IMR-90 (cell line): ENCODE results near the gene SLC8A3. TPM values are rescaled to one million over a fixed set of nuclear protein-coding genes. Genes with fewer than 3 reads are reported as not detected.

ENCODE experiments used
- ATAC-seq: fragments of 200-7000 bp; cut with Tn5 transposase; 2 replicates; pipeline ENCODE4 v1.9.1; 2020; ENCODE audit warnings: low read depth, mild to moderate bottlenecking, moderate library complexity
- BruUV-seq: library from RNA; stranded (reverse); fragments of 400-500 nt; replicated peaks from 2 replicates; lab custom pipeline; 2021; lab: Mats Ljungman, UMichigan
- CTCF ChIA-PET: fragments of 300-600 bp; formaldehyde crosslinking; extraction: SDS; loops from one replicate; lab custom pipeline; 2021; ENCODE audit warnings: antibody characterized with exemption; lab: Yijun Ruan, JAX
- POLR2A ChIA-PET: fragments of 300-600 bp; sonication (Branson Sonifier 250); formaldehyde crosslinking; loops from one replicate; lab custom pipeline; 2022; ENCODE audit warnings: antibody characterized with exemption; ENCODE audit not compliant: unreplicated experiment; lab: Charles Lee
- DNase-seq: peaks from one replicate; pipeline ENCODE4 v3.0.0; 2013
- H2AFZ ChIP-seq: replicated peaks from 2 replicates; pipeline ENCODE3; 2013; ENCODE audit warnings: low read length, mild to moderate bottlenecking; ENCODE audit not compliant: poor library complexity
- H2AK5ac ChIP-seq: 2 replicates; pipeline ENCODE4 v1.6.1; 2013; ENCODE audit warnings: low read depth, low read length, inconsistent platforms
- H2AK9ac ChIP-seq: replicated peaks from 2 replicates; pipeline ENCODE3; 2013; ENCODE audit warnings: mild to moderate bottlenecking, low read depth, low read length, moderate library complexity; ENCODE audit not compliant: poor library complexity
- H2BK120ac ChIP-seq: 2 replicates; pipeline ENCODE4 v1.6.1; 2013; ENCODE audit warnings: low read depth, low read length, inconsistent platforms
- H2BK15ac ChIP-seq: 3 replicates; pipeline ENCODE4 v1.6.1; 2013; ENCODE audit warnings: low read depth, low read length, inconsistent platforms
- H2BK20ac ChIP-seq: 2 replicates; pipeline ENCODE4 v1.6.1; 2013; ENCODE audit warnings: low read depth, mild to moderate bottlenecking, inconsistent platforms, low read length, moderate library complexity
- H2BK5ac ChIP-seq: 2 replicates; pipeline ENCODE4 v1.6.1; 2013; ENCODE audit warnings: mild to moderate bottlenecking, low read depth, low read length, inconsistent platforms; ENCODE audit not compliant: poor library complexity, severe bottlenecking
- H3K14ac ChIP-seq: replicated peaks from 2 replicates; pipeline ENCODE4 v1.6.1; 2013; ENCODE audit warnings: low read depth, low read length, inconsistent platforms
- H3K18ac ChIP-seq: 2 replicates; pipeline ENCODE4 v1.6.1; 2013; ENCODE audit warnings: low read depth, low read length, control low read depth
- H3K23ac ChIP-seq: 2 replicates; pipeline ENCODE4 v1.6.1; 2013; ENCODE audit warnings: low read depth, low read length, inconsistent platforms
- H3K27ac ChIP-seq: 2 replicates; pipeline ENCODE4 v1.5.1; 2013; ENCODE audit warnings: mild to moderate bottlenecking, control low read depth, low read length; ENCODE audit not compliant: insufficient read depth
- H3K27me3 ChIP-seq: 2 replicates; pipeline ENCODE4 v1.6.1; 2013; ENCODE audit warnings: low read length; ENCODE audit not compliant: control insufficient read depth, insufficient read depth
- H3K36me3 ChIP-seq: 2 replicates; pipeline ENCODE4 v1.6.1; 2013; ENCODE audit warnings: low read length, mixed read lengths; ENCODE audit not compliant: control insufficient read depth, insufficient read depth
- H3K4ac ChIP-seq: 2 replicates; pipeline ENCODE4 v1.6.1; 2013; ENCODE audit warnings: low read depth, low read length, inconsistent platforms
- H3K4me1 ChIP-seq: 2 replicates; pipeline ENCODE4 v1.6.1; 2013; ENCODE audit warnings: low read length, mixed read lengths; ENCODE audit not compliant: control insufficient read depth, insufficient read depth
- H3K4me2 ChIP-seq: 2 replicates; pipeline ENCODE4 v1.6.1; 2013; ENCODE audit warnings: low read depth, mild to moderate bottlenecking, control low read depth, low read length, moderate library complexity
- H3K4me3 ChIP-seq: 2 replicates; pipeline ENCODE4 v1.5.1; 2013; ENCODE audit warnings: low read depth, mild to moderate bottlenecking, control low read depth, low read length, moderate library complexity; ENCODE audit not compliant: insufficient read depth
- H3K56ac ChIP-seq: 2 replicates; pipeline ENCODE4 v1.6.1; 2013; ENCODE audit warnings: low read length, inconsistent platforms; ENCODE audit not compliant: insufficient read depth; ENCODE audit errors: extremely low read depth
- H3K79me1 ChIP-seq, 2 experiments: 2 replicates each; pipeline ENCODE4 v1.6.1; 2013; ENCODE audit warnings: low read length in 2 of 2, inconsistent platforms in 1 of 2, low read depth in 1 of 2
- H3K9ac ChIP-seq: 2 replicates; pipeline ENCODE4 v1.6.1; 2013; ENCODE audit warnings: low read depth, low read length, control low read depth
- H3K9me1 ChIP-seq: 2 replicates; pipeline ENCODE4 v1.6.1; 2013; ENCODE audit warnings: low read length, inconsistent platforms; ENCODE audit not compliant: insufficient read depth
- H3K9me3 ChIP-seq: 2 replicates; pipeline ENCODE4 v1.6.1; 2013; ENCODE audit warnings: low read length; ENCODE audit not compliant: control insufficient read depth, insufficient read depth
- H4K20me1 ChIP-seq: 2 replicates; pipeline ENCODE4 v1.6.1; 2013; ENCODE audit warnings: low read length, inconsistent platforms; ENCODE audit not compliant: insufficient read depth
- H4K5ac ChIP-seq: 2 replicates; pipeline ENCODE4 v1.6.1; 2013; ENCODE audit warnings: mild to moderate bottlenecking, low read depth, low read length, control low read depth
- H4K8ac ChIP-seq, 2 experiments: 2 replicates each; pipeline ENCODE4 v1.6.1; 2013; ENCODE audit warnings: low read depth in 2 of 2, low read length in 2 of 2, control low read depth in 1 of 2, inconsistent platforms in 1 of 2
- H4K91ac ChIP-seq: 2 replicates; pipeline ENCODE4 v1.6.1; 2013; ENCODE audit warnings: low read depth, low read length, inconsistent platforms; ENCODE audit not compliant: insufficient read depth
- RAD21 ChIP-seq: IDR thresholded peaks from 2 replicates; pipeline ENCODE4 v1.6.1; 2012; ENCODE audit warnings: low read length, improper control_type of control experiment
- SMC3 ChIP-seq: fragments of 150-350 bp; IDR thresholded peaks from 2 replicates; pipeline ENCODE4 v1.6.1; 2016; ENCODE audit warnings: low read depth, mild to moderate bottlenecking, antibody characterized with exemption, low read length, moderate library complexity
- WGBS, 2 experiments: methylation state at CpG; one replicate each; pipeline versions ENCODE4 v1.1.5 to v1.1.7; 2013; ENCODE audit warnings: missing lambda C conversion rate in 2 of 2; ENCODE audit not compliant: insufficient read length in 1 of 2; ENCODE audit errors: extremely low coverage in 2 of 2; 5-methylcytosine and 5-hydroxymethylcytosine counted together
- dilution Hi-C: fragments of 300-500 bp; cut with HindIII; formaldehyde crosslinking; loops from one replicate; pipeline ENCODE4 v1.14.3; 2018; ENCODE audit warnings: low sequenced_read_pairs; ENCODE audit not compliant: unreplicated experiment
- in situ Hi-C: fragments of 300-500 bp; cut with MboI; formaldehyde crosslinking; loops from 3 replicates; pipeline ENCODE4 v1.14.3; 2019; ENCODE audit warnings: low sequenced_read_pairs, inconsistent platforms, mixed read lengths
- intact Hi-C: fragments of 100-400 bp; cut with micrococcal nuclease; formaldehyde crosslinking; loops from 2 replicates; pipeline ENCODE4 v1.10.0; 2022
- polyA plus RNA-seq, 3 experiments: library from polyadenylated mRNA; depleted of rRNA; stranded (reverse); fragments of >200 nt; gene quantifications; 2 replicates each; pipeline ENCODE4 v1.2.3, GENCODE V29; 2012; ENCODE audit warnings: low replicate concordance in 1 of 3
- total RNA-seq: library from RNA; depleted of rRNA; stranded (reverse); fragments of >200 nt; gene quantifications from 2 replicates; pipeline ENCODE4 v1.2.3, GENCODE V29; 2012
- TF ChIP-seq, protein P1 (sequence below): conservative IDR thresholded peaks from 2 replicates; pipeline ENCODE4 v1.5.1; 2012; ENCODE audit warnings: mild to moderate bottlenecking, low read depth, low read length, improper control_type of control experiment
- TF ChIP-seq, protein P2 (sequence below): fragments of 150-350 bp; IDR thresholded peaks from 2 replicates; pipeline ENCODE4 v1.6.1; 2017; ENCODE audit warnings: mild to moderate bottlenecking, antibody characterized with exemption, low read length, low read depth

SLC8A3 gene
- total and polyA plus RNA-seq, 2 of the 4 experiments (the other 2 are of a cell fraction) = under 0.01 TPM; not detected in 1

GRCh38 chr14:70045844-70046535, 142.8 kb downstream of the SLC8A3 start:
- Histone ChIP-seq H4K8ac (peak overlapping the region; percentile 57 to 70; a peak in 2 of 4 replicates), H4K91ac (no peak overlapping the region), H3K36me3 (no peaks in the 10 kb centered on the region), H3K4ac (no peak overlapping the region), H3K4me1 (no peaks in the 10 kb centered on the region), H3K27ac (no peak overlapping the region), H3K9ac (no peak overlapping the region), H3K4me2 (no peak overlapping the region), H3K18ac (peak overlapping the region; percentile 19; the same call in 1 of the 2 replicates), H3K4me3 (no peak overlapping the region), H3K27me3 (peaks cover 5% of the 10 kb centered on the region), H3K9me1 (no peaks in the 10 kb centered on the region), H4K5ac (peak overlapping the region; percentile 19; the same call in 1 of the 2 replicates), H3K79me1 (no peaks in the 10 kb centered on the region), H2BK20ac (no peak overlapping the region), H4K20me1 (no peaks in the 10 kb centered on the region), H3K56ac (no peak overlapping the region), H2BK15ac (no peak overlapping the region), H3K9me3 (no peaks in the 10 kb centered on the region), H3K14ac (no peak overlapping the region), H2BK5ac (no peak overlapping the region), H2BK120ac (no peak overlapping the region), H2AFZ (peak overlapping the region; percentile 78), H2AK9ac (no peak overlapping the region), H2AK5ac (no peak overlapping the region), H3K23ac (no peak overlapping the region)
- intact Hi-C loops (loop anchor here (1.0 to 5.0 kb wide), 5 partner anchors 28 to 765 kb away; no protein-coding TSS in a partner anchor), in situ Hi-C loops (no loop called here), dilution Hi-C loops (no loop called here)
- ATAC-seq (peak; percentile 99), DNase-seq (peak; percentile 48)
- ChIA-PET CTCF (interaction anchor here (0.7 to 0.9 kb wide), 2 partner anchors 18 to 224 kb away, joined by 3 to 4 read pairs; no protein-coding TSS in a partner anchor), POLR2A (no interaction called here)
- no TSS peak for BruUV-seq
- TF ChIP-seq SMC3 (peak; percentile 46; the same call in 1 of the 2 replicates), RAD21 (peak; percentile 77)
- TF ChIP-seq, protein P1, sequence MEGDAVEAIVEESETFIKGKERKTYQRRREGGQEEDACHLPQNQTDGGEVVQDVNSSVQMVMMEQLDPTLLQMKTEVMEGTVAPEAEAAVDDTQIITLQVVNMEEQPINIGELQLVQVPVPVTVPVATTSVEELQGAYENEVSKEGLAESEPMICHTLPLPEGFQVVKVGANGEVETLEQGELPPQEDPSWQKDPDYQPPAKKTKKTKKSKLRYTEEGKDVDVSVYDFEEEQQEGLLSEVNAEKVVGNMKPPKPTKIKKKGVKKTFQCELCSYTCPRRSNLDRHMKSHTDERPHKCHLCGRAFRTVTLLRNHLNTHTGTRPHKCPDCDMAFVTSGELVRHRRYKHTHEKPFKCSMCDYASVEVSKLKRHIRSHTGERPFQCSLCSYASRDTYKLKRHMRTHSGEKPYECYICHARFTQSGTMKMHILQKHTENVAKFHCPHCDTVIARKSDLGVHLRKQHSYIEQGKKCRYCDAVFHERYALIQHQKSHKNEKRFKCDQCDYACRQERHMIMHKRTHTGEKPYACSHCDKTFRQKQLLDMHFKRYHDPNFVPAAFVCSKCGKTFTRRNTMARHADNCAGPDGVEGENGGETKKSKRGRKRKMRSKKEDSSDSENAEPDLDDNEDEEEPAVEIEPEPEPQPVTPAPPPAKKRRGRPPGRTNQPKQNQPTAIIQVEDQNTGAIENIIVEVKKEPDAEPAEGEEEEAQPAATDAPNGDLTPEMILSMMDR = peak; percentile 62
- TF ChIP-seq, protein P2, sequence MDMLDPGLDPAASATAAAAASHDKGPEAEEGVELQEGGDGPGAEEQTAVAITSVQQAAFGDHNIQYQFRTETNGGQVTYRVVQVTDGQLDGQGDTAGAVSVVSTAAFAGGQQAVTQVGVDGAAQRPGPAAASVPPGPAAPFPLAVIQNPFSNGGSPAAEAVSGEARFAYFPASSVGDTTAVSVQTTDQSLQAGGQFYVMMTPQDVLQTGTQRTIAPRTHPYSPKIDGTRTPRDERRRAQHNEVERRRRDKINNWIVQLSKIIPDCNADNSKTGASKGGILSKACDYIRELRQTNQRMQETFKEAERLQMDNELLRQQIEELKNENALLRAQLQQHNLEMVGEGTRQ = no peak
- WGBS, 2 experiments = 14% methylated on average over 9 of the region's 22 CpGs; no CpG with 5 or more reads in 1 of the 2 experiments
